GM18861 (cell line): ENCODE data around the gene KLF7.

ENCODE experiments used
- ATAC-seq: cut with Tn5 transposase; IDR thresholded peaks from one replicate; pipeline ENCODE4 v1.9.1; 2021; ENCODE audit not compliant: unreplicated experiment

KLF7 gene

DNA sequence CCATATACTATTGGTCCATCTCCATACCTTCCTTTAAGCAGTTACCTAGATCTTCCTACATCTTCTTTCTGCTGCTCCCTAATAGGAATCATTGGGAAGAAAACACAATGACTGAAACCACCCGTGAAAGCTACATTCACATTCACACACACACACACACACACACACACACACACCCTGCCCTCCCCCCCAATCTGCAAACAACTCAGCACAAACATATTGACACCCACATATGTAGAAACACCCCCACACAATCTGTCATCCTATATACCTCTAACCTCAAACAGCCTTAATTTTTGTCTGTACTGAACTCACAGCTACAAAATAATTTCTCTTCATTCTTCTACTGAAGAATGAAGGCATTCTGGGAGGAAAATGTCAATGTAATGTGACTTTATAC is 63.8 kb downstream of the KLF7 start:
- no peak for ATAC-seq

DNA sequence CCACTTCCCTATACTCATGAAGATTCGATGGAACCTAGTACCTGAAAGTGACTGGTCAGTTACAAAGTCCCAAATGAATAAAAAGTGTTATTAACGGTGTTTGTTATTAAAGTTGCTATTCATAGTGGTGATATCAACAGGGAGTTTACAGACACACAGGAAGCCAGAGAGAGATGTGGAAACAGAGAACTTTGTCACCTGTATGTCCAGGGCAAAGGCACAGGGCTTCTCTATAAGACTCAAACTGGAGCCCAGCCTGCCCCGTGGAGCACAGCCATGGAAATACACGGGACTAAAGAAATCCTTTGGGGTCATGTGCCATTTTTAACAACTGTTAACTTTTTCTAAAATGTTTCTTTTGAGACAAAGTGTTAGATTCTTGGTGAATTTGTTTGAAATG is 68.5 kb downstream of the KLF7 start:
- no peak for ATAC-seq

DNA sequence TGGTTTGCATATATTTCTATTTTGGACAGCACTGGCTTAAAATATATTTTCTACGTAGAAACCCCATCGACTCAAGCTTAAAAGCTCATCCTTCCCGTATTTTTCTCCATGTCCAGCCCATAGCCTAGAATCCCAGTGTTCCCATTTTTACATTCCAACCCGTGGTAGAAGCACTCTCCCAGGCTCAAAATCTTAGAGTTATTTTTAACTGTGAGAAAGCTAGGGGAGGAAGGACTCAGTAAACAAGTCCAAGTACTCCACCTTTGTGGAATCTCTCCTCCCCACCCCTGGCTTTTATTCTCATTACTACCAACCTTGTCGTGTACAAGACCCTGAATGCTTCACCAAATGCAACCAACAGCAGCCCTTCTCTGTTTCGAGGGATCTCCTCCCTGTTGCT is 69.8 kb downstream of the KLF7 start:
- no peak for ATAC-seq

DNA sequence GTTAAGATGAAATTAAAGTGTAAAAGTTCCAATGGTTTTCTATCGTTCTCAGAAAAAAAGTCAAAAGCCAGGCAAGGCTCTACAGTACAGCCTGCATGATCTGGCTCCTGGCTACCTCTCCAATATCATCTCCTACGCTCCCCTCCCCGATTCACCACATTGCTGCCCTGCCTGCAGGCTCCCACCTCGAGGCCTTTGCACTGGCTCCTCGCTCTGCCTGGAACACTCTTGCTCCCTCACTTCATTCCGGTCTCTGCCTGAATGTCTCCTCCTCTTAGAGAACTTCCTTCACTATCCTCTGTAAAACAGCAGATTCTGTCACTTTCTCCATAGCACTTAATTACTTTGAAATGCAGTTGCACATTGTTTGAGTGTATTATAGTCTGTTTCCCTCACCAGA is 72.5 kb downstream of the KLF7 start:
- ATAC-seq, result no peak

DNA sequence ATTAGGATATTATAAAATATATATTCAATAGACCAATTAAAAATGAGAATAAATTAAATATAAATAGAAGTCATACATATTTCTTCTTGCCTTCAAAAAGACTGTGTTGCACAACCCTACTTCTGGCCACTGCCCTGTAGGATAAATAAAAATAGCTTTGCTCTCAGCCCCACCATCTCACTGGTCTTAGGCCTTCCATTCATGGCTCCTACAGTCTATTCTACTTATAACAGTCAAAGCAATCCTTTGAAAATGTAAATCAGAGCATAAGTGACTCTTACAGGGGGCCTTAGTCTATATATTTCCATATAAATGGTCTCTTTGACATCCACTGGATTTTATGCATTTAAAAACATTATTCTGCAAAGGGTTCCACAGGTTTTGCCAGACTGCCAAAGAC is 72.9 kb downstream of the KLF7 start:
- no peak for ATAC-seq

DNA sequence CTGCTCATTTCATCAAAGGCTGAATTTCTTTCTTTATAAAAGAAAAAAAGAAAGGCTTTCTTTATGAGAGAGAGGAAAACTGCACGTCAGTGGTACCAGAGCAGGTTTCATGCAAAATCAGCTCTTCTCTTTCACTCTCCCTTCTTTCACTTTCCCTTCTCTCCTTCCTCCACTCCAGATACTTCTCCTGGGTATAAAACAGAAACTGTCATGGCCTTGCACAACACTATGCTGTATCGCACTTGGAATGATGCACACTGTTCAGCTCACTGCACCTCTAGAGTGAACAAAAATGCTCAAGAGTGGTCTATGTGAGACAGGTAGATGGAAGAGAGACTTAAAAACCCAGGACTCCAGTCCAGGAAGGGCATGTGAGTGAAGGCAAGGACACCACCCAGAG is 73.8 kb downstream of the KLF7 start:
- ATAC-seq, result no peak

DNA sequence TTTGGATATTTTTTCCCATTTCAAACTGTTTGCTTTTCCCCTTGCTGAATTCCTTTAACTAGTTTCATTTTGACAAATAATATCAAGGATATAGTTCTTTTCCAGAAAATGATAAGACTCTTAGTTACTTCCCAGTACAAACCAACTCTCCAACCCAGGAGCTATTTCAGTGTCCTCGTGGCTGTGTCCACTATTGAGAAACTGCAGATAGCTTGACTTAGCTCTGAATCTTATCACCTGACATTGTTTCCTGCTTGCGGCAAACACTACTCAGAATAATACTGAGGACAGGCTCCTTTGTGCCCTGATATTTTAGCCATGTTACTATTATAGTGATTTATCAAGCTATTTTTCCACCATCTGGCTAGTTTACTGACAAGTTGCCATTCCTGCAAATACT is 74.6 kb downstream of the KLF7 start:
- ATAC-seq, result no peak

DNA sequence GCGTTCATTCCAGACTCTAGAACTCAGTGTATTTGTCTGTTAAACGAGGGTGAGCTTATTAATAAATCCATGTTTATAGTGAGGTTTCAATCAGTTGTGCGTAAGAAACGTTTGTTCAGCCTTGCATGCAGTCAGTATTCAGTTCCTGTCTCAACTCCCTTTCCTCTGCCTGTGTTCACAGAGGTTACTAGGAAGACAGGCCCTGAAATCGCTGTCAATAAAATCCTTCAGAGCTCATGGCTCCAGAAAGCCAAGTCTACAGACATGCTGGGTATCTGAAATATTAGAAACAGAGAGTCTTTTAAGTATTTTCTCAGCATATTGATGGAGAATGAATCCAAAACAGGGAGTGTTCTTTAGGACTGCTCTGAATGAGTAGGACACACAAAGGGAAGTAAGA is 75.4 kb downstream of the KLF7 start:
- no peak for ATAC-seq

DNA sequence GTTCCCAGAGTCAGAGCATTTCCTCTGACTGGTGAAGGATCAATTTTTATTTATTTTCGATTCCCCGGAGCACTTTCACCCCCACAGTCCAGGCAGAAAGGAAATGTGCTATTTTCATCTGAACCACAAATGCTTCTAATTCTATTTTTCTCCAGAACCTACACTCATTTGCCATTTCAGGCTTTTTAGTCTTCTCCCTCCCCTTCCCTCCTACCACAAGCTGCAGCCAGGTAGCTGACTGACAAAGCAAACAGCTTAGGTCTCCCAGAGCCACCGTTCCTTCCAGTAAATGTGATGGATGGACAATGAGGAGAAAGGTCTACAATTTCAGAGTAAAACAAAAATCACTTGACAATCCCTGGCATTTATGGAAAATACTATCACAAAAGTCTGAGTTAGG is 76.9 kb downstream of the KLF7 start:
- no peak for ATAC-seq

DNA sequence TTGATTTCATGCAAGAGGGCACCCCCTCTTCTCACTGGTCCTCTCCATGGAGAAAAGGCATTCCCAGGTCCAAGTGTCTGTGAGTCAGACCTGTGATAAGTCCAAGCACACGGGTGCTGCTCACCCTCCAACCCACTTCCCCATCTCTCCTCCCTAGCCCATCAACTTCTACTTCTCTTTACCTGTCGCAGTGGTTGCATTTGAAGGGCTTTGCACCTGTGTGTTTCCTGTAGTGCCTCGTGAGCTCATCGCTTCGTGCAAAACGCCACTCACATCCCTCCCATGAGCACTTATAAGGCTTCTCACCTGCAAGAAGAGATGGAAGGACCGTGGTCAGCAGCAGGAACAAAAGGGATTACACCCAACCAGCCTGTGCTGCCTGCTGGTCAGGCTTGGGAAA is 77.5 kb downstream of the KLF7 start:
- ATAC-seq, result no peak

DNA sequence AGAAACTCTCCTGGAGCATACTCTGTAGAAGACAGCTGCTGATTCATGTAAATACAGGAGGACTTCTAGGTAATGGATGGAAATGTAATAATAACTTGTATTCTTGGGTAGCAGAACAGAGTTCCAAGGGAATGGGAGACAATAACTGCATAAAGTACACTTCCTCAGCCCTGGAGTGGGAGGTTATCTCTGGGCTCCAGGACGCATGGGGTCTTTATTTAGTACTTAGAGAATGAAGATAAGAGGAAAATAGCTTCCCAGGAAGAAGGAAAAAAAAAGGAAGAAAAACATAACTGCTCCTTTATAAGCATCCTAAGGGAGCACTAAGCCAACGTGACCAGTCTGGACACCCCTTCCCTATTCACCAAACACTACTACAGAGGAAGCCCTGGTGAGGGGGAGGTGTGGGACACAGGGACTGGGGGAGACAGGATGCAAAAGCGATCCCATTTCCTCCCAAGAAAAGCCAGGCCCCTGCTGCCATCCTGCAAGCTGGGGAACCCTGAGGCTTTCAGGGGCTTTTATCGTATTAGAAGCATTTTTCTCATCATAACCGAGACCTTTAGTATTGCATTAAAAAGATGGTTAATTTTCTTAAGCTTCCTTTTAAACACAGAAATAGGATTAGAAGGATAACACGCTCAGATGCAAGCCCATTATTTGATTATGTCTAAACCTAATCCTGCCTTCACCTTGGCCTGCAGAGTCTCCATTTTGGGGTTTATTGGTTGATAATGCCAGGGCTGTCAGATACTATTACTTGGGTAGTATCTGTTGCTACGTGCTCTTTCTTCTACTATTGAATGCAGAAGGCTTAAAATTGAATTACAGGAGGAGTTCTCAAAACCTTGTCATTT is 78.5 kb downstream of the KLF7 start:
- ATAC-seq, result no peak

DNA sequence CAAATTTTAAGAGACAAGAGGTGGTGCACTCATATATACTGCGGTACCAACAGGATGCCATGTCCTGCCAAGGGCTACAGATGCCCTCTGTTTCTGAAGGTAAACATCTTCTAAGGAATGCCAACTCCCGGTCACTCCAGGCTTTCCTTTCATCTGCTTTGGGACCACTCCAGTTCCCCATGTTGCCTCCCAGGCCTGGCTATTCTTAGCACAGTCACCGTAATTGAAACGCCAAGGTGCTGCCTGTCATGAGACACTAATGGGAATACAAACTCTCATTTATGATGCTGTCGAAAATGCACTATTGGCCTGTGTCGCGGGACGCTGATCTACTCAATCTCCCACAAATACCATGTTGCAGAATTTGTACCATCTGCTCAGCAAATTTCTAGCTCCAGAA is 79.6 kb downstream of the KLF7 start:
- no peak for ATAC-seq

DNA sequence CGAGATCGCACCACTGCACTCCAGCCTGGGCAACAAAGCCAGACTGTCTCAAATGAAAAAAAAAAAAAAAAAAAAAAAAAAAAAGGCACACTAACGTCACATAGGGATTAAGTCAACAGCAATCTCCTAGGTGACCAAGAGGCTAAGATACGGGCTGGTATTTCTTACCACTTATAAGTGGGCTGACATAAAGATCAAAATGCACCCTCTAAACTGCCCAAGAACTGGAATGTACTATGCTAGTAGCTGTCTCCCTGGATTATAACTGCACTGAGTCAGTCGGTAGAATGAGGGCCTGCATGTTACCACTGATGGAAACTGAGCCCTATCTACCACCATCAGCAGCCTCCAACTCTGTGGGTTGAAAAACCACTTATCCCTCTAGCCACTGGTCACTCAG is 80.6 kb downstream of the KLF7 start:
- no peak for ATAC-seq

DNA sequence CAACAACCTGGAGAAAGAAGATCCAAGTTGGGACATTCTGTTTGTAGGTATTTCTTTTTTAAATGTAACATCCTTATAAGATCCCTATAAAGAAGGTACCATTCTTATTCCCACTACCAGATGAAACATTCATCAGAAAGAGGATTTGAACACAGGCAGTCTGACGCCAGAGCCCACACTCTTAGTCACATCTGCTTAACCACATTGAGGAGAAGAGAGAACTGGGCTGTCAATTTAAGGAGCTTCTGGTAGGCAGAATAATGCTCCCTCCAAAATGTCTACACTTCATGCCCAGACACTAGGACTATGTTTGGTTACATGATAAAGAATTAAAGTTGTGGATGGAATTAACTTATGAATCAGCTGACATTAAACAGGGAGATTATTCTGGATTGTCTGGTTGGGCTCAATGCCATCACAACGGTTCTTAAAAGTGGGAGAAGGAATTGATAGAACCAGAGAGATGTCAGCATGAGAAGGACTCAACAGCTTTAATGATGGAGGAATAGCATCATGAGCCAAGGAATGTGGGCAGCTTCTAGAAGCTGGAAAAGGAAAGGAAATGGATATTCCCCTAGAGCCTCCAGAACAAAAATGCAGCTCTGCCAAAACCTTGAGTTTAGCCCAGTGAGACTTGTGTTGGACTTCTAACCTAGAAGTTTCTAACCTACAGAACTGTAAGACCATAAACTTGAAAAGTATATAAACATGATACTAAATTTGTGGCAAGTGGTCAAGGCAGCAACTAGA is 82.2 kb downstream of the KLF7 start:
- ATAC-seq, result no peak

DNA sequence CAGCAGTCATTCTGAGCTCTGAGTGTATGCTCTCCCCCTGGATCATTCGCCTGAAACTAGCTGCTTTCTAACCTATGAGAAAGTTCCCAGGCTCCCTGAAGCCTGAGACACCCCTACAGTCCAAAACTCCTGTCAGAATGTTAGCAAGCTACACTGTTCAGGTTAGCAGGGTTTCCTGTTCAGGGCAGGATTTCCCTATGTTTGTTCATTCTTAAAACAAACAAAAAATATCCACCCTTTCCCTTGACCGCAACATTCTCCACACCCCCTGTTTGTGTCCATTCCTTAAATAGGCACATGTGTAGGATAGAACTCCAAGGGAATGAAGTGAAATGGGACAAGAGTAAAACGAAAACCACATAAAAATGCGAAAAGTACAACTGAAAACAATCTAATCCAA is 83.1 kb downstream of the KLF7 start:
- ATAC-seq, result no peak

DNA sequence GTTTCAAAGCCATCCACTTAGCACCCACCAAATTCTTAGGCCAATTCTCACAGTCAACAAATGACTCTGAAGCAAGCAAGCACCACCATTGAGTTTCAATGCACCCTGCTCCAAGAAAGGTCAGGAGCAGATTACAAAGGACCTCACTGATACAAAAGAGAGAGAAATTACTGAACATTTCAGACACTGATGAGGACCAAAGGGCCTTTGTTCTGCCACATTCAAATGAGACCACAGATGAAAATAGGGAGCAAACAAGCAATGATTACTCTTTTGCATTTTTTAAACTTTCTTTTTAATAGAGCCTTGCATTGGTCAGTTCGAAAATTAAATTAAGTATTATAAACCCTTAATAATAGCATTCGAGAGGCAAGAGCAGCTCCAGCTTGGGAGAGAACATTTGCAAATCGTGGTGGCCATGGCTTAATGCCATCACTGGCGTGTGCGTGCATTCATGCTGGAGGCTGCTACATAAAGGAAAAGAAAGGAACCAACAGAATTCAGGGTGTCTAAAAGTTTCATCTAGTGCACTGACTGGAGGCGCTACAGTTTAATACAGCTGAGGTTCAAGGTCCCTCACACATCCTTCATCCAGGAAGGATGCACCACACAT is 87.5 kb downstream of the KLF7 start:
- no peak for ATAC-seq

DNA sequence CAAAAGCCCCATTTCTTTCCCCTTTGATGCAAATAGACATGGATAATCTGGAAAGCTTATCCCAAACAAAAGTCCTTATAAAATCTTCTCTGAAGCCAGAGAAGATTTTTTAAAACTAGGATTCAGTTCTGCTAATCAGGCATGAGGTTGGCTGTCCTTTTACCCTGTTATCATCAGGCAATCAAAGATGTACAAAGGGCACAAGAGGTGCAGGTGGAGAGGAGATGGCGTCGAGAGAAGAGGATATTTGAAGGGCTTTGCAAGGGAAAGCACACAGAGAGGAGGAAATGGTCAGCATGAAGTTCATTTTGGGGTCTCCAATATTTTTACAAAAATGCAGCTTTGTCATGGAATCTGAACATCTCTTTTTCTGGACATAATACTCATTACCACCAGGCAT is 88.5 kb downstream of the KLF7 start:
- ATAC-seq, result no peak

DNA sequence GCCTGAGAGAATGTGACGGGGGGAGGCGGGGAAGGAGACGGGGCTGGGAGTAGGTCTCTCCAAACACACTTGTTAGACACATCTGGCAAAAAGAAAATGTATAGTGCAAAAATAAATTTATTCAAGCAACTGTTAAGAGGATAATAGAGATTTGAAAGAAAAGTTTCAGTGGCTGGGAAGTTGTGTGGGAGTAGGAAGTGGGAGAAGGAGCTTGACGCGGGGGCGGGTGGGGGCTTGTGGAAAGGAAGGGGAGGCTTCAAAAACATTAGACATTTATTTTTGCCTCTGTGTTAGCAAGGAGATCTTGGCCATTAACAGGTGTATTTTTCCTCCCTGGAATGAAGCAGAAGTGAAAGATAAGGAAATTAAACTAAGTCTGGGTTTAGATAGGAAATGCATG is 90.3 kb downstream of the KLF7 start:
- ATAC-seq, result no peak

DNA sequence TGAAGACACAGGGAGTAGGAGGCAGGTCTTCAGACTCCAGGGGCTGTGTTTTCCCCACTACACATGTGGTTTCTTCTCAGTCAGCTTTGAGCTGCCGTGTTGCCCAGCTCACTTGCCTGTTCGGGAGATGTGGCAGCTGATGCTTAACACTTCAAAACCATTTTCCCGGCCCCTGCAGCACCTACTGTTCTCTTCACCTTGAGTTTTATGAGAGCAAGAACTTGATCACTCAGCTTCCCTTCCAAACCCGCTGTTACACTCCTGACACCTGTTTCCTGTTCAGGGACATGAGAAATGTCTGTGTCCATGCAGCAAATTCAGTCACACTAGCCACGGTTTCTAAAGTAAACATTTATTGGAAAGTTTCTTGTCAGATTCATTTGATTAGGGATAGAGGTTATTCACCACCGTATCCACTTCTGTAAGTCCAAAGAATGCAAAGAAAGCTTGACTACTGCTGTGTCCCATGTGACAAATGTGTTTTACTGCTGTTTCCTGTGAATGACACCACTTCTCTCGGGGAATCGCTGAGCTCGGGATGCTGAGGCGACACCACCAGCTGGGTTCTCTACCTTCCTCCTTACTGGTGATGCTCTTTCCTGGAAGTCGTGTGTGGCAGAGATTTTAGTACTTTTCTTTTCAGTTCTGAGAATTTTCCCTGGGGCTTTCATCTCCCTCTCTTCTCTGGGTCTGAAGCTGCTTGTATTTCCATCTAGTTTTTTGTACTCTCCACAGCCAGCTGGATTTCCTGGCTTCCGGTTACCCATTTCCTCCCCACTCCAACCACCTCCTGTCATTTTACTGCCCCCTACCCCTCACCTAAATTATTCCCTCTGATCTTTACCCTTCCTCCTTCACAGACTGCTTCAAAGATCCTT is 91.7 kb downstream of the KLF7 start:
- no peak for ATAC-seq

DNA sequence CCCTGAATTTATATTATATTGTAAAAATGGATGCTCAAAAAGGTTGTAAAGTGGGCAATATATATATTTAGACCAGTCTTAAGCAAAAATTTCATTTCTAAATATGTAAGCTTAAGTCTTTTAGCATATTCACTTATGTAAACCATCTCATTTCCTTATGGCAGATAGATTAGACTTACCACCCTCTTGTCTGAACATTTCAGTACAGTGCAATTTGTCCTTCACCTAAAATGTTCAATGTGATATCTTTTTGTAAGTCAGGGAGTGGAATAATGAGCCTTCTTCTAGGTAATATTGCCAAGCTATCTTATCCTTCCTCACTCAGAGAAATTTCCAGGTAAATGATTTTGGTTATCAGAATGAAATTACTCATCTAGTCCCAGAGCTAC is 92.3 kb downstream of the KLF7 start:
- ATAC-seq, result no peak

DNA sequence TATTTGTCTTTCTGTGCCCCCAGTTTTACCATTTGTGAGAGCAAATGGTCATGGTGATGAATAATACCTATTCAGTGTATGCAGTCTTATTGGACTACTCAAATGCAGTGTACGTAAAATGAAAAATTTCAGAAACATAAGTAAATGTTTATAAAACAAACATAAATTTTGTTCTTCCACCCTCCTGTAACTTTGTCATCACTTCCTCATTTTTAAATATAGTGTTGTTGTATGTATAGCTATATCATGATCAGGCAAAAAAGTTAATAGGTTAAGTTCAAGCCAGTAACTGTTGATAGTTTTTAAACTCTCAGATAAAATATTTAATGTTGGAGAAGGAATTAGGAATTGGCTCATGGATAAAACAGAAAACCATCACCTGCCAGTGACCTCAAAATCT is 93.2 kb downstream of the KLF7 start:
- no peak for ATAC-seq
